ENCODE results near the gene DNAH12. TPM values are rescaled to one million over a fixed set of nuclear protein-coding genes. Genes with fewer than 3 reads are reported as not detected.
"Not testable (repeated sequence)": the region's sequence is repeated elsewhere in the genome, so short reads cannot be mapped to it uniquely, and the experiment has no call there.

Gene DNAH12
- total and polyA plus RNA-seq, 8 donors = 0.61 to 10.4 (median 5.4) TPM

- ATAC-seq = peak; percentile 71
- intact Hi-C loops (cut with DNase I) = no loop called here
- H3K36me3 ChIP-seq = no peaks in the 10 kb centered on the region
- no peak overlapping the region for H3K4me3 ChIP-seq
- TF ChIP-seq CTCF (IDR thresholded peaks at IDR 0.05) = no peak
- no peak for DNase-seq
- H3K27ac ChIP-seq = peak overlapping the region in 1 of 2 donors; percentile 65
- no peaks in the 10 kb centered on the region for H3K9me3 ChIP-seq
- no peaks in the 10 kb centered on the region for H3K4me1 ChIP-seq
- H3K27me3 ChIP-seq = no peaks in the 10 kb centered on the region
Measured at GRCh38 chr3:57451150-57451846, 92.8 kb downstream of the DNAH12 start.

DNA sequence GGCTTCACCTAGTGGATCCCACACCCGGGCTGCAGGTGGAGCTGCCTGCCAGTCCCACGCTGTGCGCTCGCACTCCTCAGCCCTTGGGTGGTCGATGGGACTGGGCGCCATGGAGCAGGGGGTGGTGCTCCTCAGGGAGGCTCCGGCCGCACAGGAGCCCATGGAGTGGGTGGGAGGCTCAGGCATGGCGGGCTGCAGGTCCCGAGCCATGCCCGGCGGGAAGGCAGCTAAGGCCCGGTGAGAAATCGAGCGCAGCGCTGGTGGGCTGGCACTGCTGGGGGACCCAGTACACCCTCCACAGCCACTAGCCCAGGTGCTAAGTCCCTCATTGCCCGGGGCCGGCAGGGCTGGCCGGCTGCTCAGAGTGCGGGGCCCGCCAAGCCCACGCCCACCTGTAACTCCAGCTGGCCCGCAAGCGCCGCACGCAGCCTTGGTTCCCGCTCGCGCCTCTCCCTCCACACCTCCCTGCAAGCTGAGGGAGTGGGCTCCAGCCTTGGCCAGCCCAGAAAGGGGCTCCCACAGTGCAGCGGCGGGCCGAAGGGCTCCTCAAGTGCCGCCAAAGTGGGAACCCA, 94.8 kb downstream of the DNAH12 start:
- H3K9me3 ChIP-seq; H3K4me1 ChIP-seq; H3K27me3 ChIP-seq; ATAC-seq; intact Hi-C loops (cut with DNase I); H3K4me3 ChIP-seq; H3K36me3 ChIP-seq; H3K27ac ChIP-seq; DNase-seq: not testable (repeated sequence)

- DNase-seq; H3K36me3 ChIP-seq; H3K9me3 ChIP-seq; intact Hi-C loops (cut with DNase I); H3K4me1 ChIP-seq; H3K4me3 ChIP-seq; H3K27ac ChIP-seq; H3K27me3 ChIP-seq; ATAC-seq: not testable (repeated sequence)
Measured at GRCh38 chr3:57448489-57448888, 95.7 kb downstream of the DNAH12 start.

GRCh38 chr3:57446318-57446841, 97.8 kb downstream of the DNAH12 start:
- no peaks in the 10 kb centered on the region for H3K27me3 ChIP-seq
- no peak for TF ChIP-seq CTCF (IDR thresholded peaks at IDR 0.05)

GRCh38 chr3:57444469-57444868, 99.7 kb downstream of the DNAH12 start:
- TF ChIP-seq CTCF (IDR thresholded peaks at IDR 0.05) = no peak
- Histone ChIP-seq H3K27ac (no peak overlapping the region), H3K4me3 (no peak overlapping the region), H3K27me3 (no peaks in the 10 kb centered on the region), H3K4me1 (no peaks in the 10 kb centered on the region), H3K9me3 (no peaks in the 10 kb centered on the region), H3K36me3 (no peaks in the 10 kb centered on the region)
- intact Hi-C loops (cut with DNase I) = no loop called here
- DNase-seq (no peak), ATAC-seq (no peak)

More at GRCh38 chr3:57446318-57446841, 97.8 kb downstream of the DNAH12 start:
- no peaks in the 10 kb centered on the region for H3K9me3 ChIP-seq
- ATAC-seq (no peak), DNase-seq (no peak)
- no peaks in the 10 kb centered on the region for H3K36me3 ChIP-seq
- no peak overlapping the region for H3K4me3 ChIP-seq
- no peak overlapping the region for H3K27ac ChIP-seq
- no peaks in the 10 kb centered on the region for H3K4me1 ChIP-seq
- intact Hi-C loops (cut with DNase I) = no loop called here

- H3K36me3 ChIP-seq; intact Hi-C loops (cut with DNase I); H3K4me3 ChIP-seq; ATAC-seq; H3K27me3 ChIP-seq; DNase-seq; H3K4me1 ChIP-seq; H3K9me3 ChIP-seq; H3K27ac ChIP-seq: not testable (repeated sequence)
Measured at GRCh38 chr3:57440144-57440543, 104.0 kb downstream of the DNAH12 start.

GRCh38 chr3:57438460-57438859, 105.7 kb downstream of the DNAH12 start:
- DNase-seq, ATAC-seq: not testable (repeated sequence)

More at GRCh38 chr3:57438460-57438859, 105.7 kb downstream of the DNAH12 start:
- H3K4me1 ChIP-seq; intact Hi-C loops (cut with DNase I); H3K36me3 ChIP-seq; H3K4me3 ChIP-seq; H3K9me3 ChIP-seq; H3K27ac ChIP-seq; H3K27me3 ChIP-seq: not testable (repeated sequence)

All from left lung (tissue), 10 donors.